GM18870 (cell line): ENCODE results near the gene HS6ST1.

ENCODE experiments used
- ATAC-seq: cut with Tn5 transposase; IDR thresholded peaks from one replicate; pipeline ENCODE4 v1.9.1; 2021; ENCODE audit warnings: moderate library complexity; ENCODE audit not compliant: unreplicated experiment

HS6ST1 gene

GRCh38 chr2:128249555-128249954 lies 69.1 kb downstream of the HS6ST1 start:
- no peak for ATAC-seq

GRCh38 chr2:128245813-128246212 lies 72.9 kb downstream of the HS6ST1 start:
- ATAC-seq, result no peak

GRCh38 chr2:128241896-128242295 lies 76.8 kb downstream of the HS6ST1 start:
- ATAC-seq, result no peak

GRCh38 chr2:128237911-128238697 lies 80.6 kb downstream of the HS6ST1 start:
- no peak for ATAC-seq

- ATAC-seq, result no peak
These were observed 81.6 kb downstream of the HS6ST1 start for GRCh38 chr2:128237081-128237534.

- no peak for ATAC-seq
These were observed 82.1 kb downstream of the HS6ST1 start for GRCh38 chr2:128236491-128237035.

- no peak for ATAC-seq
These were observed 83.1 kb downstream of the HS6ST1 start for GRCh38 chr2:128235581-128235980.

- no peak for ATAC-seq
These were observed 84.1 kb downstream of the HS6ST1 start for GRCh38 chr2:128234613-128235012.

- ATAC-seq, result no peak
These were observed 84.8 kb downstream of the HS6ST1 start for GRCh38 chr2:128233790-128234395.

GRCh38 chr2:128232965-128233789 lies 85.5 kb downstream of the HS6ST1 start:
- ATAC-seq, result peak; percentile 84

GRCh38 chr2:128228894-128229293 lies 89.8 kb downstream of the HS6ST1 start:
- no peak for ATAC-seq

GRCh38 chr2:128227862-128228261 lies 90.8 kb downstream of the HS6ST1 start:
- no peak for ATAC-seq

GRCh38 chr2:128219891-128220290 lies 98.8 kb downstream of the HS6ST1 start:
- ATAC-seq, result no peak

GRCh38 chr2:128217671-128218070 lies 101.0 kb downstream of the HS6ST1 start:
- ATAC-seq, result no peak

GRCh38 chr2:128215897-128216642 lies 102.6 kb downstream of the HS6ST1 start:
- ATAC-seq, result no peak
